K562 (cell line): ENCODE results near the gene CNR2. TPM values are rescaled to one million over a fixed set of nuclear protein-coding genes. Genes with fewer than 3 reads are reported as not detected.

Source experiments
- BCOR ChIP-seq: fragments of 450-650 bp; IDR thresholded peaks from 2 replicates; pipeline ENCODE4 v1.6.1; 2016
- BHLHE40 ChIP-seq: IDR thresholded peaks from 2 replicates; pipeline ENCODE4 v1.6.1; 2011; ENCODE audit warnings: low read length, improper control_type of control experiment
- CBX8 ChIP-seq: fragments of 200-600 bp; sonication (generic); IDR thresholded peaks from 2 replicates; pipeline ENCODE4 v1.6.1; 2012; ENCODE audit warnings: borderline replicate concordance, mixed run types, low read depth, mild to moderate bottlenecking, moderate library complexity, mixed read lengths, low read length, control low read depth, inconsistent platforms; ENCODE audit not compliant: poor library complexity, severe bottlenecking; ENCODE audit errors: extremely low read depth
- CEBPG ChIP-seq, 3 experiments: fragments of 200-800 bp in 1 of 3; sonication (Bioruptor generic) in 1 of 3; sonication (generic) in 1 of 3; formaldehyde crosslinking in 1 of 3; IDR thresholded peaks in 2 of 3; conservative IDR thresholded peaks in 1 of 3; 2 replicates each; pipeline versions ENCODE4 v1.6.1 to v1.8.0; 2016 to 2022; ENCODE audit warnings: missing compliant biosample characterization in 2 of 3, missing genetic modification characterization in 2 of 3, mild to moderate bottlenecking in 1 of 3, missing genetic modification reagents in 1 of 3
- CHD4 ChIP-seq: fragments of 200-600 bp; sonication (generic); IDR thresholded peaks from 3 replicates; pipeline ENCODE4 v1.6.1; 2012; ENCODE audit warnings: low read depth, mild to moderate bottlenecking, mixed read lengths, low read length, inconsistent platforms; ENCODE audit not compliant: insufficient read depth, insufficient replicate concordance, poor library complexity, severe bottlenecking
- FOXK2 ChIP-seq, 2 experiments: fragments of 450-650 bp; IDR thresholded peaks in 1 of 2; conservative IDR thresholded peaks in 1 of 2; 2 replicates each; pipeline ENCODE4 v1.6.1; 2016; ENCODE audit warnings: low read depth in 2 of 2, mild to moderate bottlenecking in 1 of 2
- GTF2E2 ChIP-seq: fragments of 200-800 bp; sonication (Bioruptor generic); IDR thresholded peaks from 2 replicates; pipeline ENCODE4 v1.6.1; 2016; ENCODE audit warnings: missing genetic modification characterization, missing compliant biosample characterization
- HDAC2 ChIP-seq: fragments of 450-650 bp; IDR thresholded peaks from 2 replicates; pipeline ENCODE4 v1.6.1; 2016; ENCODE audit warnings: mild to moderate bottlenecking
- KDM1A ChIP-seq, 2 experiments: fragments of 450-650 bp; IDR thresholded peaks; 2 replicates each; pipeline ENCODE4 v1.6.1; 2016; ENCODE audit warnings: mild to moderate bottlenecking in 2 of 2
- L3MBTL2 ChIP-seq: fragments of 450-650 bp; IDR thresholded peaks from 2 replicates; pipeline ENCODE4 v1.6.1; 2016; ENCODE audit warnings: mild to moderate bottlenecking, moderate library complexity
- MAZ ChIP-seq, 2 experiments: fragments of 450-650 bp in 1 of 2; sonication (generic) in 1 of 2; formaldehyde crosslinking; IDR thresholded peaks in 1 of 2; conservative IDR thresholded peaks in 1 of 2; 2 replicates each; pipeline versions ENCODE4 v1.4.0 to v1.5.0; 2020; ENCODE audit warnings: mild to moderate bottlenecking in 1 of 2, missing genetic modification reagents in 1 of 2
- MEIS2 ChIP-seq: fragments of 450-650 bp; IDR thresholded peaks from 2 replicates; pipeline ENCODE4 v1.6.1; 2014; ENCODE audit warnings: mild to moderate bottlenecking; ENCODE audit not compliant: partially characterized antibody
- PHF20 ChIP-seq: fragments of 450-650 bp; IDR thresholded peaks from 2 replicates; pipeline ENCODE4 v1.6.1; 2018; ENCODE audit not compliant: partially characterized antibody
- RCOR1 ChIP-seq, 2 experiments: IDR thresholded peaks; 2 replicates each; pipeline ENCODE4 v1.6.1; 2012; ENCODE audit warnings: low read depth in 2 of 2, low read length in 2 of 2, borderline replicate concordance in 1 of 2, improper control_type of control experiment in 1 of 2
- SMARCA5 ChIP-seq: fragments of 450-650 bp; IDR thresholded peaks from 2 replicates; pipeline ENCODE4 v1.6.1; 2016
- SNRNP70 ChIP-seq: fragments of 200-400 bp; formaldehyde crosslinking; optimal IDR thresholded peaks from 2 replicates; pipeline ENCODE3; 2017; ENCODE audit warnings: low read depth, low read length
- SPI1 ChIP-seq: IDR thresholded peaks from 2 replicates; pipeline ENCODE4 v1.6.1; 2011; ENCODE audit warnings: low read depth, low read length, control low read depth, borderline replicate concordance
- THRAP3 ChIP-seq: fragments of 450-650 bp; IDR thresholded peaks from 2 replicates; pipeline ENCODE4 v1.6.1; 2016; ENCODE audit warnings: mild to moderate bottlenecking, inconsistent platforms, borderline replicate concordance
- ZNF197 ChIP-seq: fragments of 200-800 bp; sonication (Bioruptor generic); IDR thresholded peaks from 2 replicates; pipeline ENCODE4 v1.6.1; 2016; ENCODE audit warnings: low read depth, missing genetic modification characterization, missing compliant biosample characterization
- ZNF75A ChIP-seq: fragments of 450-650 bp; formaldehyde crosslinking; IDR thresholded peaks from 2 replicates; pipeline ENCODE4 v1.4.0; 2020; ENCODE audit warnings: mild to moderate bottlenecking
- polyA plus RNA-seq, 8 experiments: library from polyadenylated mRNA; depleted of rRNA in 4 of 8; stranded (reverse) in 5 of 8; unstranded in 3 of 8; fragments of >200 nt; fragmentation: Nextera tagmentation in 2 of 8; fragmentation: Illumina TruSeq in 1 of 8; extraction: Ambion mirVana in 2 of 8; extraction: Trizol in 1 of 8; gene quantifications; 2 replicates each; pipeline versions ENCODE4 v1.2.1 to v1.2.3, GENCODE V29; 2011 to 2014; ENCODE audit warnings: inconsistent platforms in 1 of 8, missing spikeins in 1 of 8
- total RNA-seq, 7 experiments: library from RNA; depleted of rRNA in 6 of 7; stranded (reverse); fragments of >200 nt in 6 of 7; fragmentation: Illumina TruSeq in 2 of 7; extraction: Trizol in 2 of 7; gene quantifications; 2 replicates each; pipeline versions ENCODE4 v1.2.1 to v1.2.3, GENCODE V29; 2011 to 2021; ENCODE audit warnings: low replicate concordance in 1 of 7
- TF ChIP-seq, protein P1 (sequence below): fragments of 450-650 bp; IDR thresholded peaks from 2 replicates; pipeline ENCODE4 v1.6.1; 2016; ENCODE audit warnings: borderline replicate concordance
- TF ChIP-seq, protein P2 (sequence below): sonication (generic); formaldehyde crosslinking; IDR thresholded peaks from 2 replicates; pipeline ENCODE4 v1.8.0; 2022; ENCODE audit warnings: mild to moderate bottlenecking, low read depth, missing genetic modification reagents

The CNR2 gene
- total and polyA plus RNA-seq, 9 of the 15 experiments (the other 6 are each of a cell fraction or from before 2014, with no cell fraction given) = not detected

DNA sequence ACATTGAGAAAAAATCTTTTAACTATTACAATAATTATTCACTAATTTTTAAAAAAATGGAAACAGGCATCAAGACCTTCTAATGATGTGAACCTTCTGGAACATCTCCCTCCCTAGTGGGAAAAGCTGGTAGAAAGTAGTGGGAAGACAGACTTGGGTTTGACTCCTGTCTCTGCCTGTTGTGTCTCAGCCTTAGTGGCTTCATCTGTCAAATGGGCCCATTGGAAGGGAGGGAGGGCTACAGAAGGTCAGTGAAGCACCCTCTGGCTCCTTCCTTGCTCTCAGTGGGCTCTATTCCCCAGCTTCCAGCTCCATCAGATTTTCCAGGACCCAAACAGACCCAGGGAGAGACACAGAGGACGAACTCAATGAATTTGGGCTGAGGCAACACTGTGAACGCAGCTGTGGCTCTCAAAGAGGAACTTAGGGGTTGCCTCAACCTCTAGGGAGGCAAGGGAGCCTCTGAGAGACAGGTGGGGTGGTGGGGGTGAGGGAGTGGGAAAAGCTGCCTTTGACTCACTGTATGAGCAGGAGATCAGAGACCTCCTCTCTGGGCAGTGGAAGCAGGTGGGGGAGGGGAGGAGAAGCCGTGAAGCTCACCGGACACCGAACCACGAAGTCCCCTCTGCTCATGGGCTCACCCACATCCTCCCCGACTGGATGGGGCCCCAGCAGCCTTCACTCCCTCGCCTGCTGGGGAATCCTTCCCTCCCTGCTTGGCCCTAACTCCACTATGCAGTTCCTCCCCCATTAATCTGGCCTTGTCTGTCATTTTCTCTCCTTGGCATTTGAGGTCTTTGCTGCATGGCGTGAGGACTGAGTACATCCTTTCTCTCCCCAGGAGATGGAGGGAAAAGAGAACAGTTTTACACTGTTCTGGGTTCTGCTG, 4.5 kb downstream of the CNR2 start (continued):
- 0 out of 2 replicates have a peak, but pooled peaks have one; percentile 6 for TF ChIP-seq CEBPG (CRISPR knock-in tag; IDR thresholded peaks at IDR 0.05)
- no peak for TF ChIP-seq CEBPG (tag; conservative IDR thresholded peaks at IDR 0.05 in 1 of 2, IDR thresholded peaks at IDR 0.05 in 1 of 2)
- no peak for TF ChIP-seq CBX8
- peak; percentile 89 for TF ChIP-seq CHD4
- no peak for TF ChIP-seq GTF2E2
- peak; percentile 39 for TF ChIP-seq PHF20
- TF ChIP-seq, protein P1, sequence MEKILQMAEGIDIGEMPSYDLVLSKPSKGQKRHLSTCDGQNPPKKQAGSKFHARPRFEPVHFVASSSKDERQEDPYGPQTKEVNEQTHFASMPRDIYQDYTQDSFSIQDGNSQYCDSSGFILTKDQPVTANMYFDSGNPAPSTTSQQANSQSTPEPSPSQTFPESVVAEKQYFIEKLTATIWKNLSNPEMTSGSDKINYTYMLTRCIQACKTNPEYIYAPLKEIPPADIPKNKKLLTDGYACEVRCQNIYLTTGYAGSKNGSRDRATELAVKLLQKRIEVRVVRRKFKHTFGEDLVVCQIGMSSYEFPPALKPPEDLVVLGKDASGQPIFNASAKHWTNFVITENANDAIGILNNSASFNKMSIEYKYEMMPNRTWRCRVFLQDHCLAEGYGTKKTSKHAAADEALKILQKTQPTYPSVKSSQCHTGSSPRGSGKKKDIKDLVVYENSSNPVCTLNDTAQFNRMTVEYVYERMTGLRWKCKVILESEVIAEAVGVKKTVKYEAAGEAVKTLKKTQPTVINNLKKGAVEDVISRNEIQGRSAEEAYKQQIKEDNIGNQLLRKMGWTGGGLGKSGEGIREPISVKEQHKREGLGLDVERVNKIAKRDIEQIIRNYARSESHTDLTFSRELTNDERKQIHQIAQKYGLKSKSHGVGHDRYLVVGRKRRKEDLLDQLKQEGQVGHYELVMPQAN = peak; percentile 12; the same call in 1 of the 2 replicates
- no peak for TF ChIP-seq SNRNP70
- TF ChIP-seq, protein P2, sequence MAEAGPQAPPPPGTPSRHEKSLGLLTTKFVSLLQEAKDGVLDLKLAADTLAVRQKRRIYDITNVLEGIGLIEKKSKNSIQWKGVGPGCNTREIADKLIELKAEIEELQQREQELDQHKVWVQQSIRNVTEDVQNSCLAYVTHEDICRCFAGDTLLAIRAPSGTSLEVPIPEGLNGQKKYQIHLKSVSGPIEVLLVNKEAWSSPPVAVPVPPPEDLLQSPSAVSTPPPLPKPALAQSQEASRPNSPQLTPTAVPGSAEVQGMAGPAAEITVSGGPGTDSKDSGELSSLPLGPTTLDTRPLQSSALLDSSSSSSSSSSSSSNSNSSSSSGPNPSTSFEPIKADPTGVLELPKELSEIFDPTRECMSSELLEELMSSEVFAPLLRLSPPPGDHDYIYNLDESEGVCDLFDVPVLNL (CRISPR knock-in tag) = no peak
- TF ChIP-seq SPI1 = peak; percentile 51; the same call in 1 of the 2 replicates
- peak; percentile 25; the same call in 1 of the 2 replicates for TF ChIP-seq L3MBTL2
- TF ChIP-seq BHLHE40 = 0 out of 2 replicates have a peak, but pooled peaks have one; percentile 23
- TF ChIP-seq RCOR1 (IDR thresholded peaks at IDR 0.05; ENCODE audit: borderline replicate concordance in 1 of 2, low read depth in 2 of 2, low read length in 2 of 2) = peak in 1 of 2 experiments; percentile 52; a peak in 1 of 4 replicates
- no peak for TF ChIP-seq ZNF197 (CRISPR knock-in tag)
- TF ChIP-seq ZNF75A = 0 out of 2 replicates have a peak, but pooled peaks have one; percentile 46
- peak; percentile 72 for TF ChIP-seq HDAC2
- peak; percentile 85 to 89 for TF ChIP-seq KDM1A (IDR thresholded peaks at IDR 0.05)
- no peak for TF ChIP-seq THRAP3
- TF ChIP-seq BCOR = peak; percentile 97
- TF ChIP-seq SMARCA5 = peak; percentile 31; the same call in 1 of the 2 replicates
- TF ChIP-seq FOXK2 (conservative IDR thresholded peaks at IDR 0.05 in 1 of 2, IDR thresholded peaks at IDR 0.05 in 1 of 2; ENCODE audit: low read depth in 2 of 2) = peak in 1 of 2 experiments; percentile 77; a peak in 2 of 4 replicates
- TF ChIP-seq MEIS2 = peak; percentile 8
- 0 out of 4 replicates have a peak, but pooled peaks of 1 of the 2 experiments have one; percentile 15 for TF ChIP-seq MAZ (CRISPR knock-in tag; conservative IDR thresholded peaks at IDR 0.05 in 1 of 2, IDR thresholded peaks at IDR 0.05 in 1 of 2)
